Inferior parietal cortex (tissue), 1 donor: Measurements from ENCODE around the gene PRR3.
A peak's percentile ranks its signal among the peaks of the same experiment; 100 is the strongest.

Experiments
- DNase-seq: peaks from one replicate; pipeline ENCODE4 v3.0.0-alpha.2; 2016; ENCODE audit errors: extremely low spot score

Gene PRR3

GRCh38 chr6:30571762-30572082, 14.6 kb downstream of the PRR3 start:
- no peak for DNase-seq

DNA sequence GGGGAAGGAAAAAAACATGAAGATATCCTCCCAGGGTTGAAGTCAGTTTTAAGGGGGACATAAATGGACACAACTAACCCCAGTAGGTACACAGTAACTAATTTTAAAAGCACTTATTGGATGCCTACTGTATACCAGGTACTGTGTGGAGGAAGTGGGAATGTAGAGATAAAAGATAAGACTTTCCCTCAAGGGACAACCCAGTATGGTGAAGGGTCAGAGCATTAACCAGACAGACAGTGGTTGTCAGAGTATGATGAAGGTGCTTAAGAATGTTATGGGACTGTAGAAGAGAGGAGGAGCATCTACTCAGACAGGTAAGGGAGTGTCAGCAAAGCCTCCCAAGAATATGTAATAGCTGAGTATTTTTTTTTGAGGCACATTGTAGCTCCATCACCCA, 15.1 kb downstream of the PRR3 start:
- DNase-seq = no peak

- no peak for DNase-seq
Observed at GRCh38 chr6:30573113-30573512, 16.0 kb downstream of the PRR3 start.

- no peak for DNase-seq
Observed at GRCh38 chr6:30578051-30578450, 21.0 kb downstream of the PRR3 start.

GRCh38 chr6:30583921-30584320, 26.8 kb downstream of the PRR3 start:
- DNase-seq = no peak

GRCh38 chr6:30589754-30590358, 32.8 kb downstream of the PRR3 start:
- no peak for DNase-seq

DNA sequence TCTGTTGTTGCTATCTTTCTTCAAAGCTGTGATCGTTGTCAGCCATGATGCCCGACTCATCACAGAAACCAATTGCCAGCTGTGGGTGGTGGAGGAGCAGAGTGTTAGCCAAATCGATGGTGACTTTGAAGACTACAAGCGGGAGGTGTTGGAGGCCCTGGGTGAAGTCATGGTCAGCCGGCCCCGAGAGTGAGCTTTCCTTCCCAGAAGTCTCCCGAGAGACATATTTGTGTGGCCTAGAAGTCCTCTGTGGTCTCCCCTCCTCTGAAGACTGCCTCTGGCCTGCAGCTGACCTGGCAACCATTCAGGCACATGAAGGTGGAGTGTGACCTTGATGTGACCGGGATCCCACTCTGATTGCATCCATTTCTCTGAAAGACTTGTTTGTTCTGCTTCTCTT, 33.4 kb downstream of the PRR3 start:
- no peak for DNase-seq

- DNase-seq = no peak
Observed at GRCh38 chr6:30591008-30591407, 33.9 kb downstream of the PRR3 start.

GRCh38 chr6:30592287-30592686, 35.2 kb downstream of the PRR3 start:
- no peak for DNase-seq

GRCh38 chr6:30597315-30598144, 40.4 kb downstream of the PRR3 start:
- peak; percentile 85 for DNase-seq

GRCh38 chr6:30598912-30599624, 42.0 kb downstream of the PRR3 start:
- DNase-seq = no peak

- DNase-seq = no peak
Observed at GRCh38 chr6:30599625-30600324, 42.7 kb downstream of the PRR3 start.

DNA sequence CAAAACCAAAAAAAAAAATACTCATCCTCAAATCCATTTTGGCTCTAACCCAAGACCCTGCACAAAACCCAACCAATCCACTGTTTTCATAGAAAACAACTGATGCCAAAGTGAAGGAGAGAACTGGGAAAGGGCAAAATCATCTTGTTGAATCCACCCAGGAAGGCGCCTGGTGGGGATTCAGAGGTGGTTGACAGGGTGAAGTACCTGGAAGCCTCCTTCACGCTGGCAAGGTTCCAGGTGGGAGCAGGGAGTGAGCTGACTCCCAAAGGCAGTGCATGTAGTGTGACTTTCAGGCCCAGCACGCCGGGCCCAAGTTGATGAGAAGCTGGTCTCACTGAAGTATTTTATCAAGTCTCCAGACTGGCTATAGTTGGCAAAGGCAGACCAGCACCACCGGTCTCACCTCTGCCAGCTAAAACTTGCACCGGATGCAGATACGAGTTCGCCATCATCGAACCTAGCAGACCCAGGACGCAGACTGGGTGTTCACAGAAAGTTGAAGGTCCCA, 43.4 kb downstream of the PRR3 start:
- DNase-seq = no peak

DNA sequence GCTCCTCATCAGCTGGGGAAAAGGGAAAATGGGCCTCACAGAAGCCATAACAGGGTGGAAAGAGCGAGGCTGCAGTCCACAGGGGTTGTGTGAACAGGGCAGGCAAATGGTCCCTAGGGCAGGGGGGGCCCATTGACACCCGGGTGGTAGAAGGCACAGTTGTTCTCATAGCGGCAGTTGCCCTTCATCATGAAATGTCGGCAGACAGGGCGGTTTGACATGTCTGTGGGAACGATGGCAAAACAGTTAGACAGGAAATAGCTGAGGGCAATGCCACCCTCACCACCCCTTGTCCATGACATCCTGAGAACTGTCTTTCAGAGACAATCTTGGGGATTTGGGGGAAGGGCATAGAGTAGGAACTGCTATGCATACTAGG, 44.3 kb downstream of the PRR3 start:
- DNase-seq = no peak

- no peak for DNase-seq
Observed at GRCh38 chr6:30601815-30602641, 44.9 kb downstream of the PRR3 start.

- DNase-seq = no peak
Observed at GRCh38 chr6:30603961-30604360, 46.9 kb downstream of the PRR3 start.

DNA sequence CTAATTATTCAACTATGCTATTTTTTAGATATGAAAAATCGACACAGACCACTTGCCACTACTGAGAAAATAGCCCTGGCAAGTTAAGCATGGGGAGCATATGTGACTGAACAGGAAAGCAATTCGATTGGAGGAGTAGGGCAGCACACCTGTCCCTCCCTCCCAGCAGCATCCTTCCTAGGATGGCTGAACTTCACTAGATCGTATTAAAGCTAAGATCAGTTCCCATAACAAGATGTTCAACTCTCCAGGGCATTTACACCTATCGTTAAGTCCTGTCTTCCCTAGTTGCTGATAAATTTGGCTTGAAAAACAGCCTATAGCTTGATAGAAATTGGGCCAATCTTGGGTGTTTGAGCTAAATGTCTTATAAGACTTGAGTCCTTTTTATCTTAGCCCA, 53.0 kb downstream of the PRR3 start:
- no peak for DNase-seq

- DNase-seq = no peak
Observed at GRCh38 chr6:30611150-30611855, 54.2 kb downstream of the PRR3 start.

DNA sequence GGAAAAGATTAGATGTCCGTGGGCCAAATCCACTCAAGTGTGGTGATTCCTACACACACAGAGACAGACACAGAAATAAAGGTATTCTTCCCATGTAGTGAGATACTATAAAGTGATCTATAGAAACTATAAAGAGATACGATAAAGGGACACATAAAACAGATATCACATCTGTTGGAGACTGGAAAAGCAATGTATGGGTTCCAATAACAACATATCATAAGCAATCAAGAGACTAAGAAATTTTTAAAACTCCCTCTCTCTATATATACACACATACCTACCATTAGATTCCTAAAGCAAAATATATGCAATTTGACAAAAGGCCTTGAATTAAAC, 54.7 kb downstream of the PRR3 start:
- no peak for DNase-seq

GRCh38 chr6:30612213-30612612, 55.1 kb downstream of the PRR3 start:
- DNase-seq = no peak
